IPS-11a (cell line): Measurements from ENCODE around the gene ATF7.
"Not testable (repeated sequence)": the region's sequence is repeated elsewhere in the genome, so short reads cannot be mapped to it uniquely, and the experiment has no call there.

Experiments used
- H3K4me3 ChIP-seq: one replicate; pipeline ENCODE4 v1.5.1; 2013; ENCODE audit warnings: low read depth, low read length, control low read depth

The ATF7 gene

GRCh38 chr12:53568809-53569557 is 57.2 kb downstream of the ATF7 start:
- H3K4me3 ChIP-seq = no peak overlapping the region

GRCh38 chr12:53567961-53568808 is 58.0 kb downstream of the ATF7 start:
- H3K4me3 ChIP-seq = no peak overlapping the region

- H3K4me3 ChIP-seq = not testable (repeated sequence)
These were observed 60.8 kb downstream of the ATF7 start for GRCh38 chr12:53565376-53565775.

GRCh38 chr12:53564941-53565340 is 61.2 kb downstream of the ATF7 start:
- no peak overlapping the region for H3K4me3 ChIP-seq

- no peak overlapping the region for H3K4me3 ChIP-seq
These were observed 61.9 kb downstream of the ATF7 start for GRCh38 chr12:53564278-53564677.

GRCh38 chr12:53563452-53564028 is 62.6 kb downstream of the ATF7 start:
- no peak overlapping the region for H3K4me3 ChIP-seq

- no peak overlapping the region for H3K4me3 ChIP-seq
These were observed 64.6 kb downstream of the ATF7 start for GRCh38 chr12:53561590-53561953.

GRCh38 chr12:53560912-53561589 is 65.1 kb downstream of the ATF7 start:
- H3K4me3 ChIP-seq = no peak overlapping the region

GRCh38 chr12:53560351-53560750 is 65.8 kb downstream of the ATF7 start:
- no peak overlapping the region for H3K4me3 ChIP-seq

- H3K4me3 ChIP-seq = no peak overlapping the region
These were observed 67.6 kb downstream of the ATF7 start for GRCh38 chr12:53558631-53559030.

- H3K4me3 ChIP-seq = no peak overlapping the region
These were observed 73.5 kb downstream of the ATF7 start for GRCh38 chr12:53552361-53553327.

GRCh38 chr12:53551889-53552291 is 74.3 kb downstream of the ATF7 start:
- no peak overlapping the region for H3K4me3 ChIP-seq

GRCh38 chr12:53550595-53550994 is 75.6 kb downstream of the ATF7 start:
- H3K4me3 ChIP-seq = no peak overlapping the region

- H3K4me3 ChIP-seq = not testable (repeated sequence)
These were observed 76.1 kb downstream of the ATF7 start for GRCh38 chr12:53550131-53550530.

- H3K4me3 ChIP-seq = not testable (repeated sequence)
These were observed 77.8 kb downstream of the ATF7 start for GRCh38 chr12:53548354-53548753.

- no peak overlapping the region for H3K4me3 ChIP-seq
These were observed 82.6 kb downstream of the ATF7 start for GRCh38 chr12:53543539-53543938.

- H3K4me3 ChIP-seq = no peak overlapping the region
These were observed 86.7 kb downstream of the ATF7 start for GRCh38 chr12:53539526-53539925.

GRCh38 chr12:53538209-53538689 is 87.9 kb downstream of the ATF7 start:
- H3K4me3 ChIP-seq = no peak overlapping the region

GRCh38 chr12:53536962-53537361 is 89.2 kb downstream of the ATF7 start:
- H3K4me3 ChIP-seq = no peak overlapping the region

- no peak overlapping the region for H3K4me3 ChIP-seq
These were observed 92.7 kb downstream of the ATF7 start for GRCh38 chr12:53533471-53533870.
